Vagina (tissue), 2 donors: ENCODE results near the gene TM9SF4.

Source experiments
- CTCF ChIP-seq, 3 experiments: fragments of 450-650 bp in 2 of 3; fragments of 200-600 bp in 1 of 3; sonication (generic) in 1 of 3; IDR thresholded peaks; one replicate each; pipeline ENCODE4 v1.5.1; 2017 to 2019; ENCODE audit warnings: antibody characterized with exemption in 3 of 3, mild to moderate bottlenecking in 2 of 3, moderate library complexity in 2 of 3
- POLR2A ChIP-seq, 2 donors: fragments of 450-650 bp; IDR thresholded peaks; one replicate each; pipeline ENCODE4 v1.6.1; 2017; ENCODE audit warnings: antibody characterized with exemption in 2 of 2, mild to moderate bottlenecking in 2 of 2, moderate library complexity in 2 of 2

GRCh38 chr20:32184961-32185603, 75.6 kb downstream of the TM9SF4 start:
- TF ChIP-seq POLR2A (IDR thresholded peaks at IDR 0.05) (no peak), CTCF (IDR thresholded peaks at IDR 0.05) (no peak)
